SK-N-SH (cell line): ENCODE results near the gene LFNG.

ENCODE experiments used
- EP300 ChIP-seq, 2 experiments: IDR thresholded peaks; 2 replicates each; pipeline versions ENCODE4 v1.4.0 to v1.6.1; 2012; ENCODE audit warnings: borderline replicate concordance in 1 of 2, low read depth in 1 of 2, low read length in 1 of 2
- EZH2phosphoT487 ChIP-seq: fragments of 200-600 bp; sonication (generic); IDR thresholded peaks from 2 replicates; pipeline ENCODE4 v1.6.1; 2017; ENCODE audit warnings: low read depth, mixed run types, mild to moderate bottlenecking, antibody characterized with exemption, moderate library complexity, borderline replicate concordance
- MEF2A ChIP-seq: IDR thresholded peaks from 2 replicates; pipeline ENCODE4 v1.4.0; 2012; ENCODE audit warnings: low read depth, borderline replicate concordance
- MXI1 ChIP-seq: IDR thresholded peaks from 2 replicates; pipeline ENCODE4 v1.6.1; 2012; ENCODE audit warnings: mild to moderate bottlenecking, low read depth, low read length, improper control_type of control experiment
- NRF1 ChIP-seq: IDR thresholded peaks from 2 replicates; pipeline ENCODE4 v1.6.1; 2012; ENCODE audit warnings: low read depth, mild to moderate bottlenecking, low read length
- POLR2AphosphoS5 ChIP-seq: IDR thresholded peaks from 2 replicates; pipeline ENCODE4 v1.6.1; 2012; ENCODE audit warnings: low read depth, low read length
- REST ChIP-seq: IDR thresholded peaks from 2 replicates; pipeline ENCODE4 v1.6.1; 2012; ENCODE audit warnings: mild to moderate bottlenecking, low read depth, low read length, moderate library complexity
- SIN3A ChIP-seq: IDR thresholded peaks from 2 replicates; pipeline ENCODE4 v1.6.1; 2012; ENCODE audit warnings: low read depth, mild to moderate bottlenecking, low read length, moderate library complexity, borderline replicate concordance
- SMC3 ChIP-seq: IDR thresholded peaks from 2 replicates; pipeline ENCODE4 v1.6.1; 2012; ENCODE audit warnings: low read depth, low read length, improper control_type of control experiment
- TAF1 ChIP-seq: IDR thresholded peaks from 2 replicates; pipeline ENCODE4 v1.6.1; 2012; ENCODE audit warnings: low read depth, mild to moderate bottlenecking, low read length, moderate library complexity, borderline replicate concordance
- TEAD4 ChIP-seq: IDR thresholded peaks from 2 replicates; pipeline ENCODE4 v1.4.0; 2012; ENCODE audit warnings: mild to moderate bottlenecking, borderline replicate concordance; ENCODE audit not compliant: insufficient read depth
- YY1 ChIP-seq: IDR thresholded peaks from 2 replicates; pipeline ENCODE4 v1.4.0; 2012; ENCODE audit warnings: low read depth, mild to moderate bottlenecking
- TF ChIP-seq, protein P1 (sequence below): fragments of 200-600 bp; sonication (generic); IDR thresholded peaks from 2 replicates; pipeline ENCODE4 v1.6.1; 2017; ENCODE audit warnings: antibody characterized with exemption, mild to moderate bottlenecking, moderate library complexity

- TF ChIP-seq REST = no peak
- no peak for TF ChIP-seq POLR2AphosphoS5
- no peak for TF ChIP-seq EZH2phosphoT487
- TF ChIP-seq, protein P1, sequence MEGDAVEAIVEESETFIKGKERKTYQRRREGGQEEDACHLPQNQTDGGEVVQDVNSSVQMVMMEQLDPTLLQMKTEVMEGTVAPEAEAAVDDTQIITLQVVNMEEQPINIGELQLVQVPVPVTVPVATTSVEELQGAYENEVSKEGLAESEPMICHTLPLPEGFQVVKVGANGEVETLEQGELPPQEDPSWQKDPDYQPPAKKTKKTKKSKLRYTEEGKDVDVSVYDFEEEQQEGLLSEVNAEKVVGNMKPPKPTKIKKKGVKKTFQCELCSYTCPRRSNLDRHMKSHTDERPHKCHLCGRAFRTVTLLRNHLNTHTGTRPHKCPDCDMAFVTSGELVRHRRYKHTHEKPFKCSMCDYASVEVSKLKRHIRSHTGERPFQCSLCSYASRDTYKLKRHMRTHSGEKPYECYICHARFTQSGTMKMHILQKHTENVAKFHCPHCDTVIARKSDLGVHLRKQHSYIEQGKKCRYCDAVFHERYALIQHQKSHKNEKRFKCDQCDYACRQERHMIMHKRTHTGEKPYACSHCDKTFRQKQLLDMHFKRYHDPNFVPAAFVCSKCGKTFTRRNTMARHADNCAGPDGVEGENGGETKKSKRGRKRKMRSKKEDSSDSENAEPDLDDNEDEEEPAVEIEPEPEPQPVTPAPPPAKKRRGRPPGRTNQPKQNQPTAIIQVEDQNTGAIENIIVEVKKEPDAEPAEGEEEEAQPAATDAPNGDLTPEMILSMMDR = no peak
- TF ChIP-seq MXI1 = no peak
- no peak for TF ChIP-seq TAF1
- no peak for TF ChIP-seq NRF1
- TF ChIP-seq MEF2A = no peak
- TF ChIP-seq YY1 = no peak
- no peak for TF ChIP-seq EP300 (IDR thresholded peaks at IDR 0.05; ENCODE audit: borderline replicate concordance in 1 of 2, low read depth in 1 of 2, low read length in 1 of 2)
- TF ChIP-seq SMC3 = no peak
- TF ChIP-seq SIN3A = no peak
- TF ChIP-seq TEAD4 = no peak
These were observed 19.7 kb downstream of the LFNG start for GRCh38 chr7:2539031-2539911.
